Upper lobe of left lung (tissue), 4 donors: ENCODE measurements around the gene ELOA2.
"Not testable (repeated sequence)": the region's sequence is repeated elsewhere in the genome, so short reads cannot be mapped to it uniquely, and the experiment has no call there.

ENCODE experiments used
- POLR2A ChIP-seq, 4 donors: fragments of 450-650 bp; IDR thresholded peaks; one replicate each; pipeline ENCODE4 v1.5.1; 2016 to 2017; ENCODE audit warnings: antibody characterized with exemption in 4 of 4, mild to moderate bottlenecking in 2 of 4
- POLR2AphosphoS5 ChIP-seq, 2 donors: sonication (generic); formaldehyde crosslinking; IDR thresholded peaks; one replicate each; pipeline ENCODE4 v1.5.1; 2017; ENCODE audit warnings: antibody characterized with exemption in 2 of 2
- TF ChIP-seq, protein P1 (sequence below), 6 experiments: fragments of 450-650 bp in 4 of 6; fragments of 200-600 bp in 2 of 6; sonication (generic) in 2 of 6; IDR thresholded peaks; one replicate each; pipeline ENCODE4 v1.5.1; 2016 to 2019; ENCODE audit warnings: antibody characterized with exemption in 6 of 6

GRCh38 chr18:47023769-47024465, 11.5 kb downstream of the ELOA2 start:
- TF ChIP-seq, protein P1, sequence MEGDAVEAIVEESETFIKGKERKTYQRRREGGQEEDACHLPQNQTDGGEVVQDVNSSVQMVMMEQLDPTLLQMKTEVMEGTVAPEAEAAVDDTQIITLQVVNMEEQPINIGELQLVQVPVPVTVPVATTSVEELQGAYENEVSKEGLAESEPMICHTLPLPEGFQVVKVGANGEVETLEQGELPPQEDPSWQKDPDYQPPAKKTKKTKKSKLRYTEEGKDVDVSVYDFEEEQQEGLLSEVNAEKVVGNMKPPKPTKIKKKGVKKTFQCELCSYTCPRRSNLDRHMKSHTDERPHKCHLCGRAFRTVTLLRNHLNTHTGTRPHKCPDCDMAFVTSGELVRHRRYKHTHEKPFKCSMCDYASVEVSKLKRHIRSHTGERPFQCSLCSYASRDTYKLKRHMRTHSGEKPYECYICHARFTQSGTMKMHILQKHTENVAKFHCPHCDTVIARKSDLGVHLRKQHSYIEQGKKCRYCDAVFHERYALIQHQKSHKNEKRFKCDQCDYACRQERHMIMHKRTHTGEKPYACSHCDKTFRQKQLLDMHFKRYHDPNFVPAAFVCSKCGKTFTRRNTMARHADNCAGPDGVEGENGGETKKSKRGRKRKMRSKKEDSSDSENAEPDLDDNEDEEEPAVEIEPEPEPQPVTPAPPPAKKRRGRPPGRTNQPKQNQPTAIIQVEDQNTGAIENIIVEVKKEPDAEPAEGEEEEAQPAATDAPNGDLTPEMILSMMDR (IDR thresholded peaks at IDR 0.05): not testable (repeated sequence)
- TF ChIP-seq POLR2AphosphoS5, POLR2A (IDR thresholded peaks at IDR 0.05): not testable (repeated sequence)
